Measurements from ENCODE around the gene KIF16B. TPM values are rescaled to one million over a fixed set of nuclear protein-coding genes. Genes with fewer than 3 reads are reported as not detected.
"Not testable (repeated sequence)": the region's sequence is repeated elsewhere in the genome, so short reads cannot be mapped to it uniquely, and the experiment has no call there.

Gene KIF16B
- total RNA-seq, 1 experiment from 2014 or later: 7.0 TPM

DNA sequence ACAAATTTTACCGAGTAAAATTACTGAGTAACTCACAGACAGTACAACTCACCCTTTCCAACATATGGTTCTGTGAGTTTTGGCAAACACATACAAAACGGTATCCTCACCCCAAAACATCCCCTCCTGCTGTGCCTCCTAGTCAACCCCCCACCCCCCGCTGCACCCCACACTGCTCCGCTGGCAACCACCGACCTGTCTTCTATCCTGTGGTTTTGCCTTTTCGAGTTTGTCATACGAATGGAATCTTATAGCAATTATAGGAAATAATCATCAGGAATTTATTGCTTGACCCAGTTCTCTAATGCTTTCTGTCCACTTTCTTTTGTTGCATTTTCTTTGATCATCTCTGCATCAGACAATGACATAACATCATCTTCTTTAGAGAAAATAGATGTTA, 312.3 kb downstream of the KIF16B start:
- POLR2A ChIA-PET: no interaction called here
- H3K36me3 ChIP-seq (ENCODE audit: control insufficient read depth in 1 of 2, insufficient read depth in 2 of 2, low read length in 2 of 2): no peaks in the 10 kb centered on the region
- no peaks in the 10 kb centered on the region for H3K4me1 ChIP-seq (ENCODE audit: control insufficient read depth in 1 of 2, insufficient read depth in 2 of 2, low read length in 2 of 2)
- H3K9me3 ChIP-seq (ENCODE audit: control insufficient read depth in 1 of 2, insufficient read depth in 1 of 2, low read depth in 1 of 2, low read length in 2 of 2): no peaks in the 10 kb centered on the region
- TF ChIP-seq EZH2 (IDR thresholded peaks at IDR 0.05) (no peak), EGR1 (IDR thresholded peaks at IDR 0.05; ENCODE audit: low read depth) (no peak), ZNF274 (IDR thresholded peaks at IDR 0.05; ENCODE audit: low read depth, low read length) (no peak), SRF (IDR thresholded peaks at IDR 0.05; ENCODE audit: low read depth) (no peak), POLR2AphosphoS5 (IDR thresholded peaks at IDR 0.05; ENCODE audit: low read depth, low read length) (no peak), MAX (IDR thresholded peaks at IDR 0.05) (no peak), TCF7L2 (IDR thresholded peaks at IDR 0.05; ENCODE audit: borderline replicate concordance, extremely low read depth, insufficient read depth, insufficient read length) (no peak), YY1 (IDR thresholded peaks at IDR 0.05; ENCODE audit: extremely low read depth, insufficient replicate concordance, low read depth, low read length) (no peak), ZFX (IDR thresholded peaks at IDR 0.05) (no peak), CTCF (IDR thresholded peaks at IDR 0.05 in 2 of 3, conservative IDR thresholded peaks at IDR 0.05 in 1 of 3; ENCODE audit: borderline replicate concordance in 1 of 3, insufficient read depth in 1 of 3, low read depth in 2 of 3, low read length in 2 of 3) (no peak)
- TF ChIP-seq, protein P1, sequence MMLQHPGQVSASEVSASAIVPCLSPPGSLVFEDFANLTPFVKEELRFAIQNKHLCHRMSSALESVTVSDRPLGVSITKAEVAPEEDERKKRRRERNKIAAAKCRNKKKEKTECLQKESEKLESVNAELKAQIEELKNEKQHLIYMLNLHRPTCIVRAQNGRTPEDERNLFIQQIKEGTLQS (IDR thresholded peaks at IDR 0.05): no peak
- no peak overlapping the region for H2AFZ ChIP-seq (ENCODE audit: low read depth, low read length, poor library complexity, severe bottlenecking)
- no peak overlapping the region for H3K4me3 ChIP-seq (replicated peaks in 1 of 2; ENCODE audit: low read depth in 1 of 2, low read length in 2 of 2)
- H3K9ac ChIP-seq (ENCODE audit: low read length): no peak overlapping the region
- H3K27me3 ChIP-seq (ENCODE audit: insufficient read depth, low read length): peaks cover 6% of the 10 kb centered on the region; the same call in 1 of the 2 replicates
- H3K79me2 ChIP-seq (ENCODE audit: insufficient read depth, low read length): no peaks in the 10 kb centered on the region
- H3K4me2 ChIP-seq (ENCODE audit: low read length): no peak overlapping the region
- RAD21 ChIA-PET (ENCODE audit: low non-redundant PET in 1 of 2, low total read pairs in 2 of 2, uncharacterized antibody in 2 of 2, unreplicated experiment in 2 of 2): no interaction called here
- no peak for ATAC-seq
- CTCF ChIA-PET: no interaction called here
- no TSS peak for BruUV-seq (replicated peaks)
- H3K9me2 ChIP-seq (ENCODE audit: insufficient read depth): no peaks in the 10 kb centered on the region
- no peaks in the 10 kb centered on the region for H4K20me1 ChIP-seq (ENCODE audit: insufficient read depth)
- no peak overlapping the region for H3K27ac ChIP-seq (ENCODE audit: low read depth, low read length)
- intact Hi-C loops (cut with micrococcal nuclease): loop anchor here (10.0 kb wide), 1 partner anchor 164 kb away; no protein-coding TSS in a partner anchor
- DNase-seq (ENCODE audit: low read depth, low spot score): no peak

GRCh38 chr20:16260133-16260532, 313.1 kb downstream of the KIF16B start:
- H3K27me3 ChIP-seq (ENCODE audit: insufficient read depth, low read length); H3K36me3 ChIP-seq (ENCODE audit: control insufficient read depth in 1 of 2, insufficient read depth in 2 of 2, low read length in 2 of 2); H3K9me3 ChIP-seq (ENCODE audit: control insufficient read depth in 1 of 2, insufficient read depth in 1 of 2, low read depth in 1 of 2, low read length in 2 of 2); H3K9me2 ChIP-seq (ENCODE audit: insufficient read depth); H3K4me1 ChIP-seq (ENCODE audit: control insufficient read depth in 1 of 2, insufficient read depth in 2 of 2, low read length in 2 of 2); H2AFZ ChIP-seq (ENCODE audit: low read depth, low read length, poor library complexity, severe bottlenecking); H3K9ac ChIP-seq (ENCODE audit: low read length); BruUV-seq (replicated peaks); H3K27ac ChIP-seq (ENCODE audit: low read depth, low read length); H4K20me1 ChIP-seq (ENCODE audit: insufficient read depth); H3K4me2 ChIP-seq (ENCODE audit: low read length); CTCF ChIA-PET; POLR2A ChIA-PET; DNase-seq (ENCODE audit: low read depth, low spot score); H3K79me2 ChIP-seq (ENCODE audit: insufficient read depth, low read length); H3K4me3 ChIP-seq (replicated peaks in 1 of 2; ENCODE audit: low read depth in 1 of 2, low read length in 2 of 2); RAD21 ChIA-PET (ENCODE audit: low non-redundant PET in 1 of 2, low total read pairs in 2 of 2, uncharacterized antibody in 2 of 2, unreplicated experiment in 2 of 2); ATAC-seq: not testable (repeated sequence)
- intact Hi-C loops (cut with micrococcal nuclease): loop anchor here (10.0 kb wide), 1 partner anchor 165 kb away; no protein-coding TSS in a partner anchor
